HCT116 (cell line): ENCODE measurements around the gene NSF. TPM values are rescaled to one million over a fixed set of nuclear protein-coding genes. Genes with fewer than 3 reads are reported as not detected.

ENCODE experiments used
- ATAC-seq: fragments of 200-7000 bp; cut with Tn5 transposase; 2 replicates; pipeline ENCODE4 v1.9.1; 2020; ENCODE audit warnings: mild to moderate bottlenecking, moderate library complexity
- BruUV-seq: library from RNA; stranded (reverse); fragments of 400-500 nt; replicated peaks from 2 replicates; lab custom pipeline; 2021; lab: Mats Ljungman, UMichigan
- CTCF ChIA-PET: fragments of 300-600 bp; sonication (Branson Sonifier 250); formaldehyde crosslinking; loops from one replicate; lab custom pipeline; 2021; ENCODE audit warnings: antibody characterized with exemption; lab: Charles Lee
- POLR2A ChIA-PET: fragments of 300-600, 350-600 bp; sonication (Branson Sonifier 250); formaldehyde crosslinking; loops from one replicate; lab custom pipeline; 2021; ENCODE audit warnings: antibody characterized with exemption; lab: Charles Lee
- RAD21 ChIA-PET, 2 experiments: fragments of 300-600 bp; sonication (Branson Sonifier 250); formaldehyde crosslinking; loops; one replicate each; lab custom pipeline; 2023; ENCODE audit warnings: low total read pairs in 2 of 2; ENCODE audit not compliant: uncharacterized antibody in 2 of 2, unreplicated experiment in 2 of 2, low non-redundant PET in 1 of 2; lab: Charles Lee
- DNase-seq: peaks from one replicate; pipeline ENCODE4 v3.0.0-alpha.2; 2010; ENCODE audit warnings: low read depth, low spot score
- H2AFZ ChIP-seq: fragments of 200-600 bp; shearing (Covaris generic), sonication (generic); 2 replicates; pipeline ENCODE4 v1.6.1; 2017; ENCODE audit warnings: low read depth, mixed run types, mixed read lengths, antibody characterized with exemption, low read length; ENCODE audit not compliant: poor library complexity, severe bottlenecking
- H3K27ac ChIP-seq: 2 replicates; pipeline ENCODE4 v1.5.1; 2012; ENCODE audit warnings: low read depth, low read length
- H3K27me3 ChIP-seq: fragments of 200-600 bp; sonication (generic); 2 replicates; pipeline ENCODE4 v1.6.1; 2016; ENCODE audit warnings: mixed run types, low read length, mixed read lengths; ENCODE audit not compliant: insufficient read depth
- H3K36me3 ChIP-seq, 2 experiments: fragments of 200-500 bp in 1 of 2; fragments of 200-600 bp in 1 of 2; sonication (Bioruptor generic) in 1 of 2; sonication (generic) in 1 of 2; 2 replicates each; pipeline versions ENCODE4 v1.5.1 to v1.6.1; 2014 to 2016; ENCODE audit warnings: low read length in 2 of 2, inconsistent platforms in 1 of 2, mixed read lengths in 1 of 2, mixed run types in 1 of 2; ENCODE audit not compliant: insufficient read depth in 2 of 2, control insufficient read depth in 1 of 2
- H3K4me1 ChIP-seq, 2 experiments: fragments of 200-600 bp in 1 of 2; sonication (generic) in 1 of 2; 2 replicates each; pipeline versions ENCODE4 v1.5.1 to v1.6.1; 2012 to 2017; ENCODE audit warnings: low read length in 2 of 2, inconsistent platforms in 1 of 2, mild to moderate bottlenecking in 1 of 2, mixed read lengths in 1 of 2, mixed run types in 1 of 2, moderate library complexity in 1 of 2; ENCODE audit not compliant: insufficient read depth in 2 of 2, control insufficient read depth in 1 of 2
- H3K4me2 ChIP-seq: fragments of 200-600 bp; sonication (generic); 2 replicates; pipeline ENCODE4 v1.6.1; 2017; ENCODE audit warnings: mixed run types, low read length, mixed read lengths
- H3K4me3 ChIP-seq, 2 experiments: fragments of 200-600 bp in 1 of 2; sonication (generic) in 1 of 2; replicated peaks in 1 of 2; 2 replicates each; pipeline ENCODE4 v1.5.1; 2011 to 2016; ENCODE audit warnings: low read length in 2 of 2, control low read depth in 1 of 2, low read depth in 1 of 2, mild to moderate bottlenecking in 1 of 2, mixed read lengths in 1 of 2, mixed run types in 1 of 2
- H3K79me2 ChIP-seq: fragments of 200-600 bp; sonication (generic); 2 replicates; pipeline ENCODE4 v1.6.1; 2017; ENCODE audit warnings: mild to moderate bottlenecking, mixed run types, low read length, moderate library complexity, mixed read lengths; ENCODE audit not compliant: insufficient read depth
- H3K9ac ChIP-seq: fragments of 200-600 bp; sonication (generic); 2 replicates; pipeline ENCODE4 v1.6.1; 2016; ENCODE audit warnings: low read length, mixed read lengths
- H3K9me2 ChIP-seq: fragments of 200-600 bp; sonication (generic), shearing (Covaris generic); 2 replicates; pipeline ENCODE4 v1.6.1; 2017; ENCODE audit warnings: mixed run types, mild to moderate bottlenecking, moderate library complexity; ENCODE audit not compliant: insufficient read depth
- H3K9me3 ChIP-seq, 2 experiments: fragments of 200-500 bp in 1 of 2; fragments of 200-600 bp in 1 of 2; sonication (Bioruptor generic) in 1 of 2; sonication (generic) in 1 of 2; 2 replicates each; pipeline ENCODE4 v1.6.1; 2014 to 2017; ENCODE audit warnings: low read length in 2 of 2, mixed read lengths in 2 of 2, inconsistent platforms in 1 of 2, low read depth in 1 of 2, mild to moderate bottlenecking in 1 of 2, mixed run types in 1 of 2, moderate library complexity in 1 of 2; ENCODE audit not compliant: control insufficient read depth in 1 of 2, insufficient read depth in 1 of 2
- H4K20me1 ChIP-seq: fragments of 200-600 bp; sonication (generic), shearing (Covaris generic); 2 replicates; pipeline ENCODE4 v1.6.1; 2017; ENCODE audit warnings: mixed run types, mild to moderate bottlenecking, moderate library complexity; ENCODE audit not compliant: insufficient read depth
- CTCF ChIP-seq, 3 experiments: fragments of 200-600 bp in 1 of 3; sonication (generic) in 1 of 3; IDR thresholded peaks in 2 of 3; conservative IDR thresholded peaks in 1 of 3; 2 replicates each; pipeline ENCODE4 v1.5.1; 2012 to 2017; ENCODE audit warnings: low read depth in 2 of 3, low read length in 2 of 3, antibody characterized with exemption in 1 of 3, borderline replicate concordance in 1 of 3, control low read depth in 1 of 3, mild to moderate bottlenecking in 1 of 3, mixed read lengths in 1 of 3, mixed run types in 1 of 3, moderate library complexity in 1 of 3; ENCODE audit not compliant: insufficient read depth in 1 of 3
- EGR1 ChIP-seq: IDR thresholded peaks from 2 replicates; pipeline ENCODE4 v1.6.1; 2012; ENCODE audit warnings: low read depth
- ELF1 ChIP-seq: IDR thresholded peaks from 2 replicates; pipeline ENCODE4 v1.6.1; 2012; ENCODE audit warnings: low read depth, borderline replicate concordance
- EZH2 ChIP-seq: fragments of 200-600 bp; sonication (generic); IDR thresholded peaks from 2 replicates; pipeline ENCODE4 v1.6.1; 2017; ENCODE audit warnings: antibody characterized with exemption, mixed run types
- EZH2phosphoT487 ChIP-seq: fragments of 200-600 bp; IDR thresholded peaks from 2 replicates; pipeline ENCODE4 v1.6.1; 2018; ENCODE audit warnings: antibody characterized with exemption, borderline replicate concordance
- FOSL1 ChIP-seq: IDR thresholded peaks from 2 replicates; pipeline ENCODE4 v1.6.1; 2012; ENCODE audit warnings: low read depth
- JUND ChIP-seq: IDR thresholded peaks from 2 replicates; pipeline ENCODE4 v1.6.1; 2012
- POLR2A ChIP-seq: IDR thresholded peaks from 2 replicates; pipeline ENCODE4 v1.7.0; 2011; ENCODE audit warnings: borderline replicate concordance; ENCODE audit not compliant: insufficient read depth, insufficient read length; ENCODE audit errors: extremely low read depth
- POLR2AphosphoS5 ChIP-seq: IDR thresholded peaks from 2 replicates; pipeline ENCODE4 v1.6.1; 2011; ENCODE audit warnings: mild to moderate bottlenecking, low read depth, low read length, moderate library complexity
- RAD21 ChIP-seq: IDR thresholded peaks from 2 replicates; pipeline ENCODE4 v1.6.1; 2012; ENCODE audit warnings: low read depth, mild to moderate bottlenecking
- SIN3A ChIP-seq: IDR thresholded peaks from 2 replicates; pipeline ENCODE4 v1.6.1; 2012; ENCODE audit warnings: low read depth
- SP1 ChIP-seq: IDR thresholded peaks from 2 replicates; pipeline ENCODE4 v1.6.1; 2012; ENCODE audit warnings: low read depth
- SRF ChIP-seq: IDR thresholded peaks from 2 replicates; pipeline ENCODE4 v1.6.1; 2012; ENCODE audit warnings: low read depth
- YY1 ChIP-seq: IDR thresholded peaks from 2 replicates; pipeline ENCODE4 v1.6.1; 2011; ENCODE audit warnings: low read length, low read depth, moderate library complexity, mild to moderate bottlenecking; ENCODE audit not compliant: insufficient replicate concordance; ENCODE audit errors: extremely low read depth
- ZBTB33 ChIP-seq: IDR thresholded peaks from 2 replicates; pipeline ENCODE4 v1.6.1; 2011; ENCODE audit warnings: mild to moderate bottlenecking, low read length, moderate library complexity; ENCODE audit not compliant: insufficient replicate concordance; ENCODE audit errors: extremely low read depth
- ZFX ChIP-seq: fragments of 450-650 bp; IDR thresholded peaks from 2 replicates; pipeline ENCODE4 v1.6.1; 2017
- ZNF274 ChIP-seq: fragments of 200-500 bp; sonication (Bioruptor generic); IDR thresholded peaks from 2 replicates; pipeline ENCODE4 v1.6.1; 2014; ENCODE audit warnings: mild to moderate bottlenecking, low read depth, low read length, inconsistent platforms
- intact Hi-C: fragments of 100-400 bp; cut with micrococcal nuclease; formaldehyde crosslinking; loops from 2 replicates; pipeline ENCODE4 v1.10.0; 2022
- total RNA-seq: library from RNA; stranded (reverse); gene quantifications from one replicate; pipeline ENCODE4 v1.2.1, GENCODE V29; 2021; ENCODE audit not compliant: unreplicated experiment

NSF gene
- total RNA-seq, 1 experiment from 2014 or later = 61.1 TPM

GRCh38 chr17:46789610-46790009, 199.1 kb downstream of the NSF start:
- Histone ChIP-seq H3K9me3 (peaks cover 3 to 10% of the 10 kb centered on the region in 2 experiments; a peak in 2 of 4 replicates), H3K4me3 (no peak overlapping the region), H3K9ac (no peak overlapping the region), H3K4me2 (no peak overlapping the region), H3K36me3 (no peaks in the 10 kb centered on the region), H3K79me2 (no peaks in the 10 kb centered on the region), H4K20me1 (no peaks in the 10 kb centered on the region), H3K4me1 (peaks cover 5 to 10% of the 10 kb centered on the region in 2 experiments; a peak in 3 of 4 replicates), H3K9me2 (no peaks in the 10 kb centered on the region), H3K27ac (no peak overlapping the region), H2AFZ (no peak overlapping the region), H3K27me3 (no peaks in the 10 kb centered on the region)
- ATAC-seq (no peak), DNase-seq (no peak)
- intact Hi-C loops = loop anchor here (10.0 kb wide), 1 partner anchor 135 kb away; the partner anchor contains the start of gene GOSR2
- ChIA-PET POLR2A (no interaction called here), RAD21 (no interaction called here), CTCF (no interaction called here)
- BruUV-seq = no TSS peak
- TF ChIP-seq EZH2phosphoT487 (no peak), ZFX (no peak), ELF1 (no peak), SRF (no peak), ZNF274 (no peak), EZH2 (no peak)

- no TSS peak for BruUV-seq
- Histone ChIP-seq H3K4me2 (no peak overlapping the region), H3K9me2 (no peaks in the 10 kb centered on the region), H3K9ac (no peak overlapping the region), H3K27me3 (no peaks in the 10 kb centered on the region), H3K9me3 (peaks cover 3 to 10% of the 10 kb centered on the region in 2 experiments; a peak in 2 of 4 replicates), H3K79me2 (no peaks in the 10 kb centered on the region), H3K27ac (no peak overlapping the region), H3K4me3 (no peak overlapping the region), H3K4me1 (peaks cover 11 to 16% of the 10 kb centered on the region in 2 experiments), H2AFZ (no peak overlapping the region), H4K20me1 (no peaks in the 10 kb centered on the region), H3K36me3 (no peaks in the 10 kb centered on the region)
- intact Hi-C loops = no loop called here
- ChIA-PET RAD21 (no interaction called here), POLR2A (no interaction called here), CTCF (no interaction called here)
- ATAC-seq (no peak), DNase-seq (no peak)
- TF ChIP-seq SIN3A (no peak), ZFX (no peak), JUND (no peak), SP1 (no peak), ZBTB33 (no peak), POLR2AphosphoS5 (no peak), EGR1 (no peak), POLR2A (no peak), CTCF (IDR thresholded peaks at IDR 0.05 in 2 of 3, conservative IDR thresholded peaks at IDR 0.05 in 1 of 3; ENCODE audit: borderline replicate concordance in 1 of 3, insufficient read depth in 1 of 3, low read depth in 2 of 3, low read length in 2 of 3) (no peak), RAD21 (no peak), ZNF274 (no peak), YY1 (no peak), FOSL1 (no peak), SRF (no peak)
Observed at GRCh38 chr17:46790216-46790615, 199.7 kb downstream of the NSF start.
